Skeletal muscle tissue (tissue), 4 donors: Measurements from ENCODE around the gene RAC2. TPM values are rescaled to one million over a fixed set of nuclear protein-coding genes. Genes with fewer than 3 reads are reported as not detected.

ENCODE experiments used
- H3K27ac ChIP-seq: one replicate; pipeline ENCODE4 v1.7.0; 2013; ENCODE audit warnings: mild to moderate bottlenecking, low read depth, low read length, inconsistent platforms
- H3K27me3 ChIP-seq, 3 donors: one replicate each; pipeline ENCODE4 v1.7.0; 2013; ENCODE audit warnings: low read length in 3 of 3; ENCODE audit not compliant: control insufficient read depth in 3 of 3, insufficient read depth in 3 of 3
- H3K36me3 ChIP-seq, 3 donors: one replicate each; pipeline ENCODE4 v1.7.0; 2013; ENCODE audit warnings: low read length in 3 of 3; ENCODE audit not compliant: control insufficient read depth in 3 of 3, insufficient read depth in 3 of 3
- H3K4me1 ChIP-seq, 3 donors: one replicate each; pipeline ENCODE4 v1.7.0; 2013; ENCODE audit warnings: low read length in 3 of 3, mild to moderate bottlenecking in 3 of 3; ENCODE audit not compliant: control insufficient read depth in 3 of 3, insufficient read depth in 3 of 3
- H3K4me3 ChIP-seq, 3 donors: one replicate each; pipeline ENCODE4 v1.7.0; 2013; ENCODE audit warnings: low read length in 3 of 3
- H3K9ac ChIP-seq, 3 donors: one replicate each; pipeline ENCODE4 v1.7.0; 2013; ENCODE audit warnings: low read length in 3 of 3, mild to moderate bottlenecking in 3 of 3, moderate library complexity in 2 of 3, low read depth in 1 of 3
- H3K9me3 ChIP-seq, 3 donors: one replicate each; pipeline ENCODE4 v1.7.0; 2013; ENCODE audit warnings: low read length in 3 of 3; ENCODE audit not compliant: control insufficient read depth in 3 of 3
- total RNA-seq: library from RNA; depleted of rRNA; stranded (reverse); fragments of >200 nt; gene quantifications from one replicate; pipeline ENCODE4 v1.2.3, GENCODE V29; 2014
- donor health status: Osteomylitis.

Gene RAC2
- total RNA-seq, 1 donor from 2014 or later: 0.52 TPM

- Histone ChIP-seq H3K27ac (no peak overlapping the region), H3K9me3 (no peaks in the 10 kb centered on the region), H3K27me3 (peaks cover 0 to 62% (median 45%) of the 10 kb centered on the region in 3 donors), H3K4me3 (no peak overlapping the region), H3K36me3 (no peaks in the 10 kb centered on the region), H3K4me1 (peaks cover 0 to 8% (median 0%) of the 10 kb centered on the region in 3 donors), H3K9ac (no peak overlapping the region)
Observed at GRCh38 chr22:37277384-37277783, 33.3 kb upstream of the RAC2 start.

- H3K9ac ChIP-seq: no peak overlapping the region
- H3K9me3 ChIP-seq: no peaks in the 10 kb centered on the region
- H3K27ac ChIP-seq: no peak overlapping the region
- H3K36me3 ChIP-seq: no peaks in the 10 kb centered on the region
- peaks cover 0 to 59% (median 43%) of the 10 kb centered on the region in 3 donors for H3K27me3 ChIP-seq
- H3K4me3 ChIP-seq: no peak overlapping the region
- peaks cover 0 to 8% (median 0%) of the 10 kb centered on the region in 3 donors for H3K4me1 ChIP-seq
Observed at GRCh38 chr22:37276776-37277175, 32.7 kb upstream of the RAC2 start.

DNA sequence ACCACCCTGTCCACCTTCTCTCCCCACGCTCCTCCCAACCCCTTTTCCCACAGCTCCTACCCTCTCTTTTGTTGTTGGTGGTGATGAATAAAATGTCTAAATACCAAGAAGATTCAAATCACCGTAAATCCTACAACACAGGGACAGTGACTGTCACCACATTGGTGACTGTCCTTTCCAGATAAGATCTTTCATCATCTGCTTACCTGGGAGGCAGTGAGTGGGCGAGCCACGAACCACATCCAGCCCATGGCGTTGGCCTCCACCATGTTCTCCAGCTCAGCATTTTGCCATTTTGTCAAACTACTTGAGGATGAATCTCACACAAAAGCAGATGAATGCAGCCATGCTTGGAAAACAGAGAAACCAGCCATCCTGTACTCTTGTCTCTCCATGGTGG, 31.6 kb upstream of the RAC2 start:
- Histone ChIP-seq H3K4me1 (peaks cover 0 to 8% (median 0%) of the 10 kb centered on the region in 3 donors), H3K27me3 (peaks cover 0 to 53% (median 35%) of the 10 kb centered on the region in 3 donors), H3K9ac (no peak overlapping the region), H3K36me3 (no peaks in the 10 kb centered on the region), H3K4me3 (no peak overlapping the region), H3K9me3 (no peaks in the 10 kb centered on the region), H3K27ac (no peak overlapping the region)

DNA sequence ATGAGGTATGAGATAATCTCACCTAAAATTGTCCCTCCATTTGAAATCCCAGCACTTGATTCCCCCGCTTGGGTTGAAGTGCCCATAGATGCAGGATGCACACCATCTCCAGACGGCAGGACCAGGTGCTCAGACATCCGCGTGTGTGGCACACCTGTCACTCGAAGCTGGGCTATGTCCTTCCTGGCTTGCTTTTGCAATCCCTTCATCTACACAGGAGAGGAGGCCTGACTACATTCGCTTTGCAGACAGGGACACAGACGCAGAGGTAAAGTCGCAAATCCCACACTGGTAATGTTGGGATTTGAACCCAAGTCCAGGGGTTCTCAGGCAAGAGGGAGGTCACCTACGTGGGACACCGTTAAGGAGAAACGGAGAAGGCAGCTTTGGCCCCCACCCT, 31.1 kb upstream of the RAC2 start:
- Histone ChIP-seq H3K27ac (peak overlapping the region; percentile 62), H3K4me3 (no peak overlapping the region), H3K9ac (no peak overlapping the region), H3K27me3 (peaks cover 0 to 51% (median 35%) of the 10 kb centered on the region in 3 donors), H3K36me3 (no peaks in the 10 kb centered on the region), H3K9me3 (no peaks in the 10 kb centered on the region), H3K4me1 (peaks cover 0 to 8% (median 0%) of the 10 kb centered on the region in 3 donors)

GRCh38 chr22:37274380-37274862, 30.4 kb upstream of the RAC2 start:
- Histone ChIP-seq H3K9ac (no peak overlapping the region), H3K36me3 (no peaks in the 10 kb centered on the region), H3K4me1 (peaks cover 0 to 8% (median 0%) of the 10 kb centered on the region in 3 donors), H3K27ac (peak overlapping the region; percentile 62), H3K9me3 (no peaks in the 10 kb centered on the region), H3K27me3 (peaks cover 0 to 47% (median 30%) of the 10 kb centered on the region in 3 donors), H3K4me3 (no peak overlapping the region)

GRCh38 chr22:37273846-37274225, 29.8 kb upstream of the RAC2 start:
- Histone ChIP-seq H3K9me3 (no peaks in the 10 kb centered on the region), H3K4me3 (no peak overlapping the region), H3K27ac (peak overlapping the region; percentile 44), H3K27me3 (peaks cover 0 to 42% (median 29%) of the 10 kb centered on the region in 3 donors), H3K9ac (no peak overlapping the region), H3K36me3 (no peaks in the 10 kb centered on the region), H3K4me1 (peaks cover 0 to 8% (median 0%) of the 10 kb centered on the region in 3 donors)

DNA sequence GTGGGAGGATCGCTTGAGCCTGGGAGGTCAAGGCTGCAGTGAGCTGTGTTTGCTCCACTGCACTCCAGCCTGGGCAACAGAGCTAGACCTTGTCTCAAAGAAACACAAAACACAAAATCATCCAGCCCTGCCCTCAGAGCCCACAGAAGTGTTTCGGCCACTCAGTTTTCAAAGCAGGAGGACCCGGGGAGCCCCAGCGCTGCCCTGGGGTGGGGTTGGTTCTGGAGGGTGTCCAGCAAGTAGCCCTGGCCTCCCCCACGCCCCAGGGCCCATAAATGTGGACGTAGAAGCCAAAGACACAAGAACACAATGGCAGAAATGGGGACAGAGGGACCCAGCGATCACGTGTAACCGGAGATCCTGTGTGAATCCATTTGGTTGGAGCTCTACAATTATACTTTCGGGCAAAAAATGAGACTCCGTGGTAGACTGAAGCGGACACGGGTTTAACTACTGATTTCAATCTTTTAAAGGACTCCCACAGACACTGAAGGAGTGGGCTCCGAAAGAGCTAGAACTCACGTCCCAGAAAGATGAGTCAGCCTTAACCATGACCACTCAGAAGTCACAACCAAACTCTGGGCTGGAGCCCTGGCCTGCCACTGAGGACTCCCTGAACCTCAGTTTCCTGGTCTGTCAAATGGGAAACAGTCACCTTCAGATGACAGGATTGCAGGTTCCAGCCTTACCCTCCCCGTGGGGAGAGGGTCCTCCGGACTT, 29.2 kb upstream of the RAC2 start:
- no peak overlapping the region for H3K4me3 ChIP-seq
- peaks cover 0 to 8% (median 0%) of the 10 kb centered on the region in 3 donors for H3K4me1 ChIP-seq
- H3K36me3 ChIP-seq: no peaks in the 10 kb centered on the region
- no peaks in the 10 kb centered on the region for H3K9me3 ChIP-seq
- H3K27ac ChIP-seq: peak overlapping the region; percentile 12
- H3K27me3 ChIP-seq: peaks cover 0 to 38% (median 25%) of the 10 kb centered on the region in 3 donors
- H3K9ac ChIP-seq: no peak overlapping the region

- H3K9me3 ChIP-seq: no peaks in the 10 kb centered on the region
- H3K4me3 ChIP-seq: no peak overlapping the region
- peaks cover 0 to 8% (median 0%) of the 10 kb centered on the region in 3 donors for H3K4me1 ChIP-seq
- H3K36me3 ChIP-seq: no peaks in the 10 kb centered on the region
- H3K9ac ChIP-seq: no peak overlapping the region
- peaks cover 12 to 40% (median 26%) of the 10 kb centered on the region in 3 donors for H3K27me3 ChIP-seq
- H3K27ac ChIP-seq: no peak overlapping the region
Observed at GRCh38 chr22:37270928-37271650, 27.0 kb upstream of the RAC2 start.

GRCh38 chr22:37269936-37270678, 26.0 kb upstream of the RAC2 start:
- no peak overlapping the region for H3K4me3 ChIP-seq
- H3K9me3 ChIP-seq: peaks cover 0 to under 1% (median 0%) of the 10 kb centered on the region in 3 donors
- H3K27me3 ChIP-seq: peaks cover 17 to 32% (median 22%) of the 10 kb centered on the region in 3 donors
- peak overlapping the region; percentile 30 for H3K27ac ChIP-seq
- H3K9ac ChIP-seq: no peak overlapping the region
- no peaks in the 10 kb centered on the region for H3K36me3 ChIP-seq
- peaks cover 0 to 2% (median 0%) of the 10 kb centered on the region in 3 donors for H3K4me1 ChIP-seq
